HG03439 (cell line): Measurements from ENCODE around the gene FOXM1.

ENCODE experiments used
- ATAC-seq: cut with Tn5 transposase; IDR thresholded peaks from one replicate; pipeline ENCODE4 v1.9.1; 2021; ENCODE audit warnings: mild to moderate bottlenecking, moderate library complexity; ENCODE audit not compliant: unreplicated experiment

FOXM1 gene, protein sequence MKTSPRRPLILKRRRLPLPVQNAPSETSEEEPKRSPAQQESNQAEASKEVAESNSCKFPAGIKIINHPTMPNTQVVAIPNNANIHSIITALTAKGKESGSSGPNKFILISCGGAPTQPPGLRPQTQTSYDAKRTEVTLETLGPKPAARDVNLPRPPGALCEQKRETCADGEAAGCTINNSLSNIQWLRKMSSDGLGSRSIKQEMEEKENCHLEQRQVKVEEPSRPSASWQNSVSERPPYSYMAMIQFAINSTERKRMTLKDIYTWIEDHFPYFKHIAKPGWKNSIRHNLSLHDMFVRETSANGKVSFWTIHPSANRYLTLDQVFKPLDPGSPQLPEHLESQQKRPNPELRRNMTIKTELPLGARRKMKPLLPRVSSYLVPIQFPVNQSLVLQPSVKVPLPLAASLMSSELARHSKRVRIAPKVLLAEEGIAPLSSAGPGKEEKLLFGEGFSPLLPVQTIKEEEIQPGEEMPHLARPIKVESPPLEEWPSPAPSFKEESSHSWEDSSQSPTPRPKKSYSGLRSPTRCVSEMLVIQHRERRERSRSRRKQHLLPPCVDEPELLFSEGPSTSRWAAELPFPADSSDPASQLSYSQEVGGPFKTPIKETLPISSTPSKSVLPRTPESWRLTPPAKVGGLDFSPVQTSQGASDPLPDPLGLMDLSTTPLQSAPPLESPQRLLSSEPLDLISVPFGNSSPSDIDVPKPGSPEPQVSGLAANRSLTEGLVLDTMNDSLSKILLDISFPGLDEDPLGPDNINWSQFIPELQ

DNA sequence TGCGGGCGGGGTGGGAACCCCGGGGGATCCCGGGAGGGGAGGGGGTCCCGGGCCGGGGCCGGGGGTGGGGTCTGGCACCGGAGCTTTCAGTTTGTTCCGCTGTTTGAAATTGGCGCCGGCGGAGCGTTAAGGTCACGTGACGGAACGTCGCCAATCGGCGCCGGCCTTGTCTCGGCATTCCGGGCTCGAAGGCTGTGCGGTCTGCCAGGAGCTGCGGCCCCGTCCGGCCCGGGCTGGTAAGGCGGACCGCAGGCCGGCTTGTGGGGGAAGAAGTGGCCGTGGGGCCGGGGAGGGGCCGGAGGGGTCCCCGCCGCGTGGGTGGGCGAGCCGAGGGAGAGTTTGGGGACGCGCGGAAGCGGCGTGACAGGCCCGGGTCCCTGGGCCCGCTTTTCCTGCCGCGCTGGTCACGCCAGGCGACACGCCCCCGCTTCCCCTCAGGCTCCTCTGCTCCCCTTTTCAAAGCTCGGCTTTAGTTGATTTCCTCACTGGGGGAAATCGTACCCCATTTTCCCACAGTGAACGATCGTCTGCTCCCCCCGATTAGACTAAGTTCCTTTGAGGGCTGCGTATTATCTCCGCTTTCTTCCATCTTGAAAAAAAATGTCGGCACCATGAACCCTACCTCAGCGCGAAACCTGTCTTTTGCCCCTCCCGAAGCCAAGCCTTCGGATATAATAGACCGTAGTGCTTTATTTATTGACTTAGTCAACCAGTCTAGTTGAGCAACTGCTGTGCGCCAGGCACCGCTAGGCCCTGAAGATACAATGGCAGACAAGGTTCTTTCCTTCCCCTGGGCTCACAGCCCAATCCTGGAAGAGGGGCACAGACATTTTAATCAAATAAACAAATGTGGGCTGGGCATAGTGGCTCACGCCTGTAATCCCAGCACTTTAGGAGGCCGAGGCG lies at the start of gene FOXM1, which contains the start of gene RHNO1:
FOXM1 (minus strand) TSS at position 128 of the 906 bp plus-strand sequence. CDS start 2,696 bp downstream, outside the sequence.
RHNO1 (plus strand) TSS at position 177 of the 906 bp plus-strand sequence. CDS start 8,144 bp downstream, outside the sequence.
- peak; percentile 80 for ATAC-seq

DNA sequence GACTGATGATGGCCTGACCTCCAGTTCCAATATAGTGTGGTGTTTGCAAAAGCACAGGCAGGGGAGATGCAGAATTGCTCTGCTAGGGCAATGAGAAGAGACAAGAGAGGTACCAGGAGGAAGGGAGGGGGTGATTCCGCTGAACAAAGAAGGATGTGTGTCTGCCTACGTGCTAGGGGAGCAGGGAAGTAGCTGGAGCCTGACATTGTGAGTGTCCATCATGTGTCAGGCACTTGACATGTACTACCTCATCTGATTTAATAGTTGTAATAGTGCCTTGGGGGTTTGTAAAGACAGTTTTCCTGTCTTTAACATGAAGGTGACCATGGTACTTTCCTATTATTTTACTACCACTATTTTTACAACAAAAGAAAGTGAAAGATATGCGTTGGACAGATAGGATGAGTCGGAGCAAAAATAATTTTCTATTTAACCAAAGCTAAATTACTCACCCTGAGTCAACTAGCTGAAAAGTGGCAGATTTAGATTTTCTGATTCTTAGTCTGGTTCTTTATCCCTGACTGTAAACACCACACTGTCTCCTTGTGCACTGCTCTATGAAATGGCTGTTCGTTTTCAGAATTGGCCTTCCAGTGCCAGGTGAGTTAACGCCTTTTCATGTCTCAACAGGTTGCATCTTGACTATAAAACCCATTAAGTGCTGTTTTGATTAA lies 48.5 kb upstream of the FOXM1 start:
- ATAC-seq = no peak

DNA sequence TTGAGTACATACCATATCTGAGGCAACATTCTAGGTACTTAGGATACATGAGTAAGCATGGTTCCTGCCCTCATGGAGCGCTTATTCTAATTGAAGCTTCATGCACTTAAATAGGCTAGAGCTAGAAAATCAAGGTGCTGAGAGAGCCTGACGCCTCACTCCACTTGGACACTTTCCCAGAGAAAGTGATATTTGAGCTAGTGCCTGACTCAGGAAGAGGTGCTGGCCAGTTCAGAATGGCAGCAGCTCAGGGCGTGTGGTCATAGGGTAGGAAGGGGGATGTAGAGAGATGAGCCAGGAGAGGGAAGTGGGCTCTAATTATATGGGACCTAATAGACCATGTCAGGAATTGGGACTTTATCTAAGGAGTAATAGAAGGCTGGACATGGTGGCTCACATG lies 47.0 kb upstream of the FOXM1 start:
- no peak for ATAC-seq

DNA sequence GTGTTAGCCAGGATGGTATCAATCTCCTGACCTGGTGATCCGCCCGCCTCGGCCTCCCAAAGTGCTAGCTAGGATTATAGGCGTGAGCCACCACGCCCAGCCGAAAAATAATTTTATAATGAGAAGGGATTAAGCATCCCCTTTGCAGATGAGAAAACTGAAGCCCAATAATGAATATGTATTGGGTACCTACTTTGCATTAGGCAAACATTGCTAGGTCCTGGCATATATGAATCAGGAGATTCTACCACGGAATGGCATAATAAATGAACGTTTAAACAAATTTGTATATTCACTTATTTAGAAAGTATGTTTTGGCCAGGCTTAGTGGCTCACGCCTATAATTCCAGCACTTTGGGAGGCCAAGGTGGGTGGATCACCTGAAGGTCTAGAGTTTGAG lies 46.1 kb upstream of the FOXM1 start:
- ATAC-seq = no peak

DNA sequence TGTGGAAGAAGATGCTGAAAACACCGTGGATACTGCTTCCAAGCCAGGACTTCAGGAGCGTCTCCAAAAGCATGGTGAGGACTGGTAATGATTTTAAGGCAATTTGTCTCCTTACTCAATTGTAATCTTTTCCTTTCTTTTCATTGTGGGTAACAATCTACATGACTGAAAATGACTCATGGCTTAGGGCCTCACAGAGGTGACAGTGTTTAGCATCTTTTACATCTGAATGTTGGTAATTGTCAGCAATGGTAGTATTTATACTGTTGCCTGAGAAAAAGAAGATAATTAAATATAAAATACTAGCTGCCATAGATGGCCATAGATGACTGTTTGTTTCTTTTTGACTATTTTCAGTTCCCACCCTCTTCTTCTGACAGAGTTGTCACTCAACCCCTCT lies 45.4 kb upstream of the FOXM1 start:
- ATAC-seq = no peak

DNA sequence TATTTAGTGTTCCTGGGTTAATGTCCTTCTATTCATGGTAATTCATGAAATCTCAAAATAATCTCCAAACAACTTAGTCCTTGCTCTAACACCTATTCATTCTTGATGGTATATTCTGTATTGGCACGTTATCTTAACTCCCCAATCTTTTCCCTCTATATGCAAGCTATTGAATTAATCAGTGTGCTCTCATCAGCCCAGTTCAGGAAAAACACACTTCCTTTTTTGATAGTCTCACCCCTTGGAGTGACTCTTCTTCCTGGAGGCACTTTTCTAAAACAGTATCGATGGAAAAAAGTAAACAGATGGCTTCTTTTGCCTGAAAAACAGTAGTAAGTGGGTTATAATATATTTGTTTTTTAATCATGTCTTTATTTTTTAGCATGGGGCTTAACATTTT lies 42.3 kb upstream of the FOXM1 start:
- ATAC-seq = no peak

DNA sequence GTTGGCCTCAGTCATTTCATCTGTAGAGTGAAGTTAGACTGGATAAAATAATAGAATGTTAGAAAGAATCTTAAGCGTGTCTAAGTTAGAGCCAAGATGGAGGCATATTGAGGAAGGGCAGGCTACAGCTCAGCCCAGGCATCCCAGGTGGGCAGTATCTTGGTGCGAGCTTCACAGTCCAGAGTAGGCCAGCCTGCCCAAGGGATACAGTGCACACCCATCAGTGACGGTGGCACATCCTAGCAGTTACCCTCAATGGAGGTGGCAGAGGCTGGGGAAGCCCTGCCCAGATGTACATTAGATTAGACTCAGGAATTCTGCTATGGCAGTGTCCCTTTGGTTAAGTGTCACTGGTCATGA lies 35.2 kb upstream of the FOXM1 start:
- ATAC-seq = no peak

DNA sequence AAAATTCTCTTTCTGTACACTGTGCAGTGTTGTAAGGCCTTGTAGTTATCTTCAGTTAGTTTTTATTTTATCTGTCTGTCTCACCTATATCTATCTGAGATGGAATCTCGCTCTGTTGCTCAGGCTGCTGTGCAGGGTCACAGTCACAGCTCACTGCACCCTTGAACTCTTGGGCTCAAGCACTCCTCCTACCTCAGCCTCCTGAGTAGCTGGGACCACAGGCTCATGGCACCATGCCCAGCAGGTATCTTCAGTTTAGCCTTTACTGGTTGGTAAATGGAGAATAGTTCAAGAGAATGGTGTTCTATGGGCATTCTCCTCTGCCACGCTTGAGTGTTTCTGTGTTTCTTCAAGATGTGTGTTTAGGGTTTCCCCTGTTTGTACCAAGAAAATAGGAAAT lies 27.3 kb upstream of the FOXM1 start:
- no peak for ATAC-seq

DNA sequence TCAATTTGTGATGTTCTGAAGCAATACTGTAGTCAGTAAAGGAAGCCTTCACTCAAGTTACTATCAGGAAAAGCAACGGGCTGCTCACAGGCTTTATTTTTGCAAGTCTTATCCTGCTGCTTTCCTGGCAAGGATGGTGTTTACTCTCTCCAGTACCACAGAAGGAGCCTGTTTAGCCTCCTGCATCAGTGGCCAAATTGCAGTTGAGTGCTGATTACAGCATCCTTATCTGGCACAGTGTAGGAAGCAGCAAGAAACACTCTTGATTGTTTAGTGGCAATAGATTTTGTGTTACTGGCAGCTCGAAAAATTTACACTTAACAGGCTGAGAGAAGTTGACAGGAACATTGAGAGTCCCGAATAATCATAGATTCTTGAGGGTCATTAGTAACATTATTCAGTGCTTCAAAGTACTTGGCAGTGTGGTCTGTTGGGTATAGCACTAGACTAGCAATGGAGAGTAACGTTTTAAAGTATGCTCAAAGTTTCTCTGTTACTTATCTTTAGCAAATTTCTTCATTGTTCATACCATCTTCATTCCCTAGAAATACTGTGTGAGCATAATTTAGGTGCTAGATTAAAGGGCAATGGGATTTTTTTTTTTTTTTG lies 25.4 kb upstream of the FOXM1 start:
- ATAC-seq = no peak

DNA sequence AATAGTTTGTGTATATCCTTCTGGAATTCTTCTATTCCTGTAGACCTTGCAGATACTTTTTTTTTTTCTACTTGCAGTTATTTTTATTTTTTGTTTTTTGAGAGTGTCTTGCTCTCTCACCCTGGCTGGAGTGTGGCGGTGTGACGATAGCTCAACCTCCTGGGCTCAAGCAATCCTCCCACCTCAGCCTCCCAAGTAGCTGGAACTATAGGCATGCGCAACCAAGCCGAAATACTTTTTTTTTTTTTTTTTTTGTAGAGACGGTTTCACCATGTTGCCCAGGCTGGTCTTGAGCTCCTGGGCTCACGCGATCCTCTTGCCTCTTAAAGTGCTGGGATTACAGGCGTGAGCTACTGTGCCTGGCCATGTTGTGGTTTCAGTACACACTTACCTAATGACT lies 23.7 kb upstream of the FOXM1 start:
- no peak for ATAC-seq

DNA sequence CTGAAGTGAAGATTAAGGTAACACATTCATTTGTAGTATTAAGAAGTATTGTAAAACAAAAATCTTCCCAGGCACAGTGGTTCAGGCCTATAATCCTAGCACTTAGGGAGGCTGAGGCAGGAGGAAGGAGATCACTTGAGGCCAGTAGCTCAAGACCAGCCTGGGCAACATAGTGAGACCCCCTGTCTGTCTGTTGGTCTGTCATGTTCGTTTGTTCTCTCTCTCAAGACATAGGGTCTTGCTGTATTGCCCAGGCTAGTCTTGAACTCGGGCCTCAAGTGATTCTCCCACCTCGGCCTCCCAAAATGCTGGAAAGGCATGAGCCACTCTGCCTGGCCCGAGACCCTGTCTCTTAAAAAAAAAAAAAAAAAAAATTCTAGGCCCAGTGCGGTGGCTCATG lies 20.4 kb upstream of the FOXM1 start:
- ATAC-seq = no peak

DNA sequence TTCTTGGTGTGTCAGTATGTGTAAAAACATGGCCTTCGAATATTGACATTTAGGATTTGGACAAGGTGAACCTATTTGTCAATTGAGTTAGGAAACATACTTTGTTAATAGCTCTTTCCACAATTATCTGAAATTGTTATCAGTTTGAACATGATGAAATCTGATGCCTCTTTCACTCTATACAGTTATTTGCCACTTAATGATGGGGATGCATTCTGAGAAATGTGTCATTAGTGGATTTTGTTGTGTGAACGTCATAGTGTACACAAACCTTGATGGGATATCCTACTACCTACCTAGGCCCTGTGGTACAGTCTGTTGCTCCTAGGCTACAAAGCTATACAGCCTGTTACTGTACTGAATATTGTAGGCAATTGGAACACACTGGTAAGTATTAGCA lies 18.5 kb upstream of the FOXM1 start:
- no peak for ATAC-seq

DNA sequence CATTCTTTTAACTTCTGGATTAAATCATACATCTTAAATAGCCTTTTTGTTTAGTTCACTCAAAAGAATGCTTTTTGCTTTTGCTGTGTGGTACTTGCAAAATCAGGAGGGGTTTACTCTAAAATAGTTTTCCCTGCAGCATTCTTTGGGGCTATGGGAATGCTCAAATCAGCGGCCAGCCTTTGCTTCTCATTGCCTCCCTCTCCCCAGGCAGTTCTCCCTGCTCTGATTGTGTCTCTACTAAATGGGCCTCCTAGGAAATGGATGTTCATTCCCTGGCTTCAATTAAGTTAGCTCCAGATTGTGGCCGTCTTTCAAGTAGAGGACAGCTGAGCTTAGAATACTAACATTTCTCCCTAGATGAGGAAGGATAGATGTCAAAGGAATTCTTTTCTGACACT lies 18.1 kb upstream of the FOXM1 start:
- no peak for ATAC-seq

DNA sequence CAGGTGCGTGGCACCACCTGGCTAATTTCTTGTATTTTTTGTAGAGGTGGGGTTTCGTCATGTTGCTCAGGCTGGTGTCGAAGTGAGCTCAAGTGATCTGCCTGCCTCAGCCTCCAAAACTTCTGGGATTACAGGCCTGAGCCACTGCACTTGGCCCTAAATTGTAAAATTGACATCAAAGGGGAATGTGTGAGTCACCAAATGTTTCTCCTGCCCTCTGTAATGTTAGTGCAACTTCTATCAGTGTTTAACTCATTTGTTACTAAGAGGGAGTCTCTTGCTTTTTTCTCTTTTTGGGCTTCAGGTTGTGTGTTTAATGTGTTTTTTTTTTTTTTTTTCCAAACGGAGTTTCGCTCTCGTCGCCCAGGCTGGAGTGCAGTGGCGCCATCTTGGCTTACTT lies 16.0 kb upstream of the FOXM1 start:
- no peak for ATAC-seq

DNA sequence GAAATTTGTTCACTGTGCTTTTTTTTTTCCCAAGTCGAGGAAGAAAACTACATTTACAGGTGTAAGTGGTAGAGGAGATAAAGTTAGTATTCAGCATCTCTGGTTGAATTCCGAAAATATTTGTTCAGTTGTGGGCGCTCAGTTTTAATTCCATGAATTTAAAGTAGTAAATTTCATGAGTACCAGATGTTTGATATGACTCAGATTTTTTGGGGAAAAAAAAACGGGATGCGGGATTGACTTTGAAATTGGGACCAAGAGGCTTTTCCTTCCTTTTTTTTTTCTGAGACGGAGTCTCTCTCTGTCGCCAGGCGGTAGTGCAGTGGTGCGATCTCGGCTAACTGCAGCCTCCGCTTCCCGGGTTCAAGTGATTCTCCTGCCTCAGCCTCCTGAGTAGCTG lies 15.3 kb upstream of the FOXM1 start:
- ATAC-seq = no peak

DNA sequence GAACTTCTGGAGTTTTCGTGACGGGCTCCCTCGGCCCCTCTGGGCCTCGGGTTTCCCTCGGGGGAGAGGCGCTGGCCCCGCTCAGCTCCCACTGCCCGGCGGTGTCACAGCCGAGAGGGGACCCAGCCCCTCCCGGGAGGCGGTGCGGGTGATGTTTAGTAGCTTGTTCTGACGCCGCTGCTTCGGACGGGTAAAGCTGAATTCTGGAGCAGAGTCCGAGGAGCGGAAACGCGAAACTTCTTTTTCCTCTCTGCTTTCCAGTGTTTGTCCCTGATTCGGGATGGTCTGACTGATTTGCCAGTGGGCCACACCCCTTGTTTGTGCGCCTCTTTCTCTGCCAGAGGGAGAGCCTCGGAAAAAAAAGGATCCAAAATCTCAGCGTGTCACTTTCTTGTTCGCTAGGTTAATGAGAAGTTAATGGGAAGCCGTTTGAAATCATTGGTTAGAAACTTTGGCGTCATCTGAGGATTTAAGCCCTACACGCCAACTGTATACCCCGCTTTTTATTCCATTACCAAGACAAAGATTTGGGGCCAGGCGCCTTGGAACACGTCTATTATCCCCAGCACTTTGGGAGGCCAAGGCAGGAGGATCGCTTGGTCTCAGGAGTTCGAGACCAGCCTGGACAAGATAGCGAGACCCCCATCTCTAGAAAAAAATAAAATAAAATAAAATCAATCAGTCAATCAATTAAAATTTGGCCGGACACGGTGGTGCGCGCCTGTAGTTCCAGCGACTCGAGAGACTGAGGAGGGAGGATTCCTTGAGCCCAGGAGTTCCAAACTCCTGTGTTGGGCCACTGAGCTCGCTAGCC lies 14.5 kb upstream of the FOXM1 start:
- peak; percentile 7 for ATAC-seq

DNA sequence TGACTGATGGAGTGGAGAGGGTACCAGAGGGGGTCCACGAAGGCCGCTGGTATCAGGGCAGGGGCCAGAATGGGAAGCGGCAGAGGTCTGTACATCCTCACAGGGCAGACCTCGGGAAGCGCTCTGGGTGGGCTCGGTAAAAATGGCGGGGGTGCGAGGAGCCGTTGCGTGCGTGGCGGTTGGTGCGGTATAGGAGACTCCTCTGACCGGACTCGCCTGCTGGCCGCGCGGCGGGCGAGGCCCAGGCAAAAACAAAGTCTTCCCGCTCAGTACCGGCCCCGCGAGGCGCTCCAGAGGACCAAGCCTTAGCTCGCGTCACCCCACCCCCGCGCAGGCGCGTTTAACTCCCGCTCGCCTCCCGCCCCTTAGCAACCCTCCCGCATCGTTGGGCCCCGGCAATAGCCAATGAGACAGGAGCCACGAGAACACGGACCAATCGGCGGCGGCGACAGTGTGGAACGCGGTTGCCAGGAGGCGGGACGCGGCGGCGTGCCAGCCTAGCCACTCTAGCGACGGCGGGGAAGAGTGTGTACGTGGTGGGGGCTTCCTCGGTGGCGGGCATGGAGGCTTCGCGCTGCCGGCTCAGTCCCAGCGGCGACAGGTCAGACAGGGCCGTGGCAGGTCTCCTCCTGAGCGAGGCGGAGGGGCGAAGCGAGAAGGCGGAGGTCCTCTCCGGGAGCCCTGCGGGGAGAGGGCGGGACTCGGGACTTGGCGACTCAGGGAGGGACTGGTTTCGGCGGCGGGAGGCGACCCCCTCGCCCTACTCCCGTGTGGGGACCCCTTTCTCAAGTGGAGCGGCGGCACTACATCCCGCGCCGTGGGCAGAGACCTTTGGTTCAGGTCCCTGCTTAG lies 13.6 kb upstream of the FOXM1 start, which contains the start of gene TULP3:
TULP3 (plus strand) TSS at position 504 of the 852 bp plus-strand sequence; CDS start at position 561, 57 bp downstream.
- peak; percentile 97 for ATAC-seq

DNA sequence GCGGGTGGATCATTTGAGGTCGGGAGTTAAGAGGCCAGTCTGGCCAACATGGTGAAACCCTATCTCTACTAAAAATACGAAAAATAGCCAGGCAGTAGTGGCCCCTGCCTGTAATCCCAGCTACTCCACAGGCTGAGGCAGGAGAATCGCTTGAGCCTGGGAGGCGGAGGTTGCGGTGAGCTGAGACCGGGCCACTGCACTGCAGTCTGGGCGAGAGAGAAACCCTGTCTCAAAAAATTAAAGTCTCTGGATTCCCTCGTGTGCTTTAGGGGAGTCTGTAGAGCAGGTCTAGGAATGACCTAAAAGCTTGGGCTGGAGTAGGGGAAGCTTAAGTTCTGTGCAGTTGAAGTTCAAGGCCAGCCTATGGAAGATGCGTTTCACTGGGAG lies 13.0 kb upstream of the FOXM1 start:
- ATAC-seq = no peak
